ENCODE data around the gene KRTAP10-8.
"Not testable (repeated sequence)": the region's sequence is repeated elsewhere in the genome, so short reads cannot be mapped to it uniquely, and the experiment has no call there.

KRTAP10-8 gene

DNA sequence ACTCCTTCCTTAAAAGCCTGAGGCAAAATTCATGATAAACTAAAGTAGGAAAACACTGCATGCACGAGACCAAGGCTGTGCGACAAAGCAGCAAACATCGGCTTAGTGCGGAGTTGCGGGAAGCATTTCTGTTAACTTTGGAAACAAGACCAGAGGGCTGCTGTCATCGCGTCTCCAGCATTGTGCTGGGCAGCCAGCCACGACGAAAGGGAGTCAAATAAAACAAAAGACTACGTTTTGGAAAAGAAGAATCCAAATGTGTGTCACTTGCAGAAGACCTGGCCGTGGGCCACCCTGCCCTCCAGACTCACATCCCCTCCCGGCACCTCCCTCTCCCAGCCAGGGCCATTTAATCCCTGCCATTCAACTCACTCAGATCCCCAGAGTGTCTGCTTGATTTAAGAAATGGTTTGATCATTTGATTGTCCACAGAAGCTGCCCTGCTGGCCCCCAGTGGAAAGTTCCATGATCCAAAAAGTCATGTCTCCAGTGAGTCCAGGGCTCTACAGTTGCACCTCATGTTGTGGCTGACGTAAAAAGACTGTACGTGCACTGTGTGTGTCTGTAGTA, 31.9 kb downstream of the KRTAP10-8 start:
- no peak for DNase-seq (ENCODE audit: low read depth in 2 of 3, low spot score in 1 of 3)

DNA sequence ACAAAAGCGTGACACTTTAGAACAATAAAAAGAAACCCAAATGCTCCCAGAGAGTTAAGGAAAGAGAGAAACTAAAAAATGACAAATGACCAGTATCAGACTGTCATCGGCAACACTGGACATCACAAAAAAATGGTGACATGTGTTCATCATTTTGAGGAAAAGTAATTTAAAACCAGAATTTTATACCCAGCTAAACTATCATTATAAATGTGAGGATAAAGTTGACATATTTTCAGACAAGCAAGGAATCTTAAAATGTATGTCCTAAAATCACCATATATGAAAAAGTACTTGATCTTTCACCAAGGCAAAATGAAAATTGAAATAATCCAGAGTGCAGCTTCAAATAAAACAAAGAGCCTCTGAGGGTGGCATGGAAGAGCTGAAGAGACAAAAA, 33.0 kb downstream of the KRTAP10-8 start:
- no peak for DNase-seq (ENCODE audit: low read depth in 2 of 3, low spot score in 1 of 3)

DNA sequence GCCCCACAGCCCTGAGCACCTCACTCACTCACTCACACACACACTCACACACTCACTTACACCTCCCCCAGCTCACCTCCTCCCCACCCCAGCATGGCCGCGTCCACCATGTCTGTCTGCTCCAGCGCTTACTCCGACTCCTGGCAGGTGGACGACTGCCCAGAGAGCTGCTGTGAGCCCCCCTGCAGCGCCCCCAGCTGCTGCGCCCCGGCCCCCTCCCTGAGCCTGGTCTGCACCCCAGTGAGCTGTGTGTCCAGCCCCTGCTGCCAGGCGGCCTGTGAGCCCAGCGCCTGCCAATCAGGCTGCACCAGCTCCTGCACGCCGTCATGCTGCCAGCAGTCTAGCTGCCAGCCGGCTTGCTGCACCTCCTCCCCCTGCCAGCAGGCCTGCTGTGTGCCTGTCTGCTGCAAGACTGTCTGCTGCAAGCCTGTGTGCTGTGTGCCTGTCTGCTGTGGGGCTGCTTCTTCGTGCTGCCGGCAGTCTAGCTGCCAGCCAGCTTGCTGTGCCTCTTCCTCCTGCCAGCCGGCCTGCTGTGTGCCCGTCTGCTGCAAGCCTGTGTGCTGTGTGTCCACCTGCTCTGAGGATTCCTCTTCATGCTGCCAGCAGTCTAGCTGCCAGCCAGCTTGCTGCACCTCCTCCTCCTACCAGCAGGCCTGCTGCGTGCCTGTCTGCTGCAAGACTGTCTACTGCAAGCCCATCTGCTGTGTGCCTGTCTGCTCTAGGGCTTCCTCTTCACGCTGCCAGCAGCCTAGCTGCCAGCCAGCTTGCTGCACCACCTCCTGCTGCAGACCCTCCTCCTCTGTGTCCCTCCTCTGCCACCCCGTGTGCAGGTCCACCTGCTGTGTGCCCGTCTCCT, 34.7 kb downstream of the KRTAP10-8 start, which contains the start of gene KRTAP10-11:
Gene KRTAP10-11, plus strand, starts transcription at position 49 of the 856 bp plus-strand sequence. Its CDS starts 45 bp downstream, at position 94.
- DNase-seq (ENCODE audit: low read depth in 2 of 3, low spot score in 1 of 3) = not testable (repeated sequence)

DNA sequence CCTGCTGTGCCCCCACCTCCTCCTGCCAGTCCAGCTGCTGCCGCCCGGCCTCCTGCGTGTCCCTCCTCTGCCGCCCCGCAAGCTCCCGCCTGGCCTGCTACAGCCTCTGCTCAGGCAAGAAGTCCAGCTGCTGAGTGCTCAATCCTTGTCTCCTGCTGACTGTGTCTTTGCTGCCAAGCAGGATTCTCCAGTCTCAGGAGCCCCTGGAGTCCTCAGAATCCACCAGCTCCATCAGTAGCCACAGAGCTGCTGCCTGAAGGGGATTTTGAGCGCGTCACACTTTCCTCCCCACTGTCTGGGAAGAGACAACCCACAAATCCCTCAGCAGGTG, 35.3 kb downstream of the KRTAP10-8 start:
- no peak for DNase-seq (ENCODE audit: low read depth in 2 of 3, low spot score in 1 of 3)

DNA sequence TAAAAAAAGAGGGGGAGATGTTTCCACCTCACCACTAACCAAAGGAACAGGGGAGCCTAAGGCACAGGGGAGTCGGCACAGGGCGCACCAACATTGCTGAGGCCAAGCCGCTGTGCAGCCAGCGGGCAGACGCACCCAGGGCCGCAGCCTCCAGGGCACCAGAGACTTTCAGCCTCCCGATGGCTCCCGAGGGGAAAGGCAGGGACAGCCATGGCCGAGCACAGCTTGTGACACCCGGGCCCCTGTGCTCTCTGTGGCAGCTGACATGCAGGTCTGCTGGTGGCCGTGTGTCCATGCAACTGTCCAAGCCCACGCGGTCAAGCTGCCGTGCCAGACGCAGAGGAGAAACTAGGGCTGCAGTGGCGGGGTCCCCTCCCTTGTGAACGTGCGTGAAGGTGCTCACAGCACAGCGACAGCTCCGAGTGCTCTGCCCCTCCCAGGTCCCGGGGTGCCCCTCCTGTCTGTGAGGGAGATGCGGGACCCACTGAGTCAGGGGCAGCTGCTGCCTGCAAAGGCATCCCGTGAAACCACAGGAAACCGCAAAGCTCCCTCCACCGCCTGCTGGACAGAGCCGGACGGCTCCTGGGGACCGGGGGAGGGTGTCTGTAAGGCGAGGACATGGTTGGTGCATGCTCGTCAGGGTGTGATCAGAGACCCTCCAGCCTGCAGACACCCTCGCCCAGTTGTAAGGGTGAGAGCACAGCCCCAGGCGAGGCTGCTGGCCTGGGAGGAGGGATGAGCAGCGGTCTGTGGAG, 36.9 kb downstream of the KRTAP10-8 start:
- DNase-seq (ENCODE audit: low read depth in 2 of 3, low spot score in 1 of 3) = no peak

DNA sequence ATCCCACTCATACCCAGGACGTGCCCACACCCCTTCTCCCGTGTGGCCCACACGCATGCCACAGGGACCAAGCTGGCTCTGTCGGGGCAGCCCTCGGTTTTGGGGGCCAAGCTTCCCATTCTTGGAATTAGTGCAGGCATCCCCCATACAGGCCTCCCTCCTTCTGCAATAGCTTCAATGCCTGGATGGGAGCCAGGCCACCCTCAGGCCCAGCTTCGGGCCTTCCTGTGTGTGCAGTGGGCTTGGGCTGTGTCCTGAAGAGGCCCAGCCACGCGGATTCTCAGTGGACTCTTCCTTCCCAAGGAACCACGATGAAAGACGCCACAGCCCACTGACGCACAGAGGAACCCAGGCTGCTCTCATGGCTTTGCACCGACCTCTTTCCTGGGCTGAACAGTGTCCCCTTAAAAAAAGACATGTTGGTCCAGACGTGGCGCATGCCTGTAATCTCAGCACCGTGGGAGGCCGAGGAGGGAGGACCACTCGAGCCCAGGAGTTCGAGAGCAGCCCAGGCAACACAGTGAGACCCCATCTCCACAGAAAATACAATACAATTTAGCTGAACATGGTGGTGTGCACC, 37.7 kb downstream of the KRTAP10-8 start:
- DNase-seq (ENCODE audit: low read depth in 2 of 3, low spot score in 1 of 3) = no peak

DNA sequence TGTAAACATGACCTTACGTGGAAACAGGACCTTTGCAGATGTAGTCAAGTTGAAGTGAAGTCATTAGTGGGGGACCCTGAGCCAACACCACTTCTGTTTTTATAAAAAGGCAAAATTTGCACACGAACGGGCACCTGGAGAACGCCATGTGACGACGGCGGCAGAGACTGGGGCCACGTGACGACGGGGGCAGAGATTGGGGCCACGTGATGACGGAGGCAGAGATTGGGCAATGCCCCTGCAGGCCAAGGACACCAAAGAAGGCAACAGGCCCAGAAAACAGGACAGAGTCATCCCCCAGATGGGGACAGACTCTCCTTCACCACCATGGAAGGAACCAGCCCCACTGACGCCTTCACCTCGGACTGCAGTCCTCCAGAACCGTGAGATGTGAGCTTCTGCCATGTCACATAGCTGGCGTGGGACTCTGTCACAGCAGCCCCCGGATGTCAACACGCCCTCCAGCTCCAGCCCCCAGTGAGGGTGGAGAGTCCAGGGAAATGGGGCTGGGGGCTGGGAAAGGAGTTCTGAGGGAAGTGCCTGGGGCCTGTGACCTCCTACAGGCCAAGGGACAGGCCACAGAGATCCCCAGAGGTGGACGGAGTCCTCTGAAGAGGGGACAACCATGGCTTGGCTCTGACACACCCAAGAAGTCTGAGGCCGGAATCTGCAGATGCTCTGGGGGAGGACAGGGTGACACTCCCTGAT, 38.5 kb downstream of the KRTAP10-8 start:
- no peak for DNase-seq (ENCODE audit: low read depth in 2 of 3, low spot score in 1 of 3)

DNA sequence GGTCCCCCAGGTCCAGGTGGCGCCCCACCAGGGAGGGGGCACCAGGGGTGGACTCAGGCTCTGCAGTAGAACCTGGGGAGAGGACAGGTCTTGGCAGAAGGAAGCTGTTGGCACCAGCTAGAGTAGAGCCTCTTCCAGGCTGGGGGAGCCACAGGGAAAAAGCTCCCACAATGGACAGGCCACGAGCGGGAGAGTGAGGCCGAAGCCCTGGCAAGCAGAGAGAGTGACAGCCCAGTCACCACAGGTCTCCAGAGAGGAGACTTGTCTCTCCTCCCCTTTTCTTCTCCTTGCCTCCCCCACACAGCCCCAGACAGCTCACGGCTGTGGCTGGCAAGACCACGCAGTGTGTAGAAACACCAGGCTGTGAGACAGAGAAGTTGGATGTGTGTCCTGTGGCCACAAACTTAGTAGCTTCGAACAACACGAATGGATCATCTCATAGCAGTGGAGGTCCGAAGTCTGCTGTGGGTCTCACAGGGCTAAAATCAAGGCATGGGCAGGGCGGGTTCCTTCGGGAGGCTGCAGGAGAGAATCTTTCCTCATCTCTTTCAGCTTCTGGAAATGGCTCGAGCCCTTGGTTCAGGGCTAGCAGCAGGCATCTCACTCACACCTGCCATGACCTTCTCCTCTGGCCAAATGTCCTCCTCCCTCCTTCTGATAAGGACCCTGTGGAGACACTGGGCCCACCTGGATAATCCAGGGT, 39.2 kb downstream of the KRTAP10-8 start:
- DNase-seq (ENCODE audit: low read depth in 2 of 3, low spot score in 1 of 3) = no peak

DNA sequence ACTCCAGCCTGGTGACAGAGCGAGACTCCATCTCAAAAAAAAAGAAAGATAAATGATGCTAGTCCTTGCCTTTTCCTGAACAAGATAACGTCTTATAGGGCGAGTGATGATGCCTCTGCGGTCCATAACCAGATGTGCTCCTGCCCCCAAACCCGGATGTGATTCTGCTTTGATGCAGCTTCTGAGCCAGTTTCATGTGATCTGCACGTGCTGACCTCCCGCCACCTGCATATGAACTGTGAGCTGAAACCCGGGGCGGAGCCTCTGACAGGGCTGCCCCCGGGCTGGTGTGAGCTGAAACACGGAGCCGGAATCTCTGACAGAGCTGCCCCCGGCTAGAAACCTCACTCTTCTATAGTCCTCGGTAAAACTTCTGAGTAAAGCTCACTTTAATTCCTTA, 41.2 kb downstream of the KRTAP10-8 start:
- no peak for DNase-seq (ENCODE audit: low read depth in 2 of 3, low spot score in 1 of 3)

DNA sequence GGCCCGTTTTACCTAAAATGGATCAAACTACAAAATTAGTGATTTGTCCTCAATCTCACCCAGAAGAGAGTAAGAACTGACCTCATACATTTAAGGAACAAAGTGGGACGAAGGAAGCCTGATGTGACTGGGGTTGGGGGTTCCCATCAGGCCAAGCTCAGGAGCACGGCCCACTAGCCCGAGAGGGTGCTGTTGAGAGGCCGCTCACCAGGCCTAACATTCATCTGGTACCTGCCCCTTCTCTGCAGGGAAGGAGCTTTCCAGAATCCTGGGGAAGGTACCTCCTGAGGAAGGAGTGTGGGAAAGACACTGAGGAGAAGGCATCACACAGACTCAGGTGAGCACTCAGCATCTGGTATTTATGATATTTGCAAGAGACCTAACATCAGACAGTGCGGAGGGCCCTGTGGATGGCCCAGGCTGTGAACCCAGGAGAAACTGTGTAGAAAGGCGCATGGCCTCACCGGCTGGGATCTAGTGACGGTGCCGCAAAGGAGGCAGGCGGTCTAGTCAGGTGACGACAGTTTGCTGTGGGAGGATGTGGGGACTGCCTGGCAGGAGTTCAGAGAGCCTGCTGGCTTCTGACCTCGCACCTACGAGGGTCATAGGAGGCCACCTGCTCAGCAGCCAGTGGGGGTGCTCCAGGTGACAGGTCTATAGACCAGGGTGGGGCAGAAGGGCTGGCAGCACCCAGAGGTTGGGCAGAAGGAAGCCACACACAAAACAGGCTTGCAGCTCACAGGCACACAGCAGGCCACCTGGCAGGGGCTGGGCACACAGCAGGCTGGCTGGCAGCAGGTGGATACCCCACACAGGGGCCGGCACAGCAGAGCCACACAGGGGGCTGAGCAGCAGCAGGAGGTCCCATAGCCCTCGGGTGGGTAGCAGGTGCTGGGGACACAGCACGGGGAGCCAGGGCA, 42.0 kb downstream of the KRTAP10-8 start:
- no peak for DNase-seq (ENCODE audit: low read depth in 2 of 3, low spot score in 1 of 3)

DNA sequence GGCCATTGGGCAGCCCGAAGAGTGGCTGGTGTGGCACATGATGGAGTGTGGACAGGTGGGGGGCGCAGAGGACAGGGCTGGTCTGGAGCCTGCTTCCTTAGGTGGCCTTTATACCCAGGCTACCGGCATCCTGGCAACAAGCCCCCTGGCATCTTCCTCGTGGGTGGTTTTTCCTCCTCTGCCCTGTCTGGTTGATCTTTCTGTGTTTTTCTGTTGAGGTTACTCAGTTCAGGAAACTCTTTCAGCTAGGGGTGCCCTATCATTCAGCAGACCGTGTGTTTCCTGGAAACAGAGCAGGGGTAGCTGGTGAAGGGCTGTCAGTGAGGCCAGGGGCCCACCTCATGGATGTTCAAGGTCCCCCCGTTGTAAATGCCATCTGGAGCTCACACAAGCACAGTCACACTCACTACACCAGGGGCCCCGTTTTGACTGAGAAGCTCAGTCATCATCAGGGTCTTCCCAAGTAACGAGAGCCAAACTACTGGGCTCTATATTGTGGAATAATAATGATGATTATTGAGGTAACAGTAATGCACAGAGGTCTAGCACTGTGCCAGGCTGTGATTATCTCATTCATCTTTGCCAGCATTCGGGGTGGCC, 42.8 kb downstream of the KRTAP10-8 start, which contains the start of gene KRTAP12-4:
Gene KRTAP12-4, minus strand, starts transcription at position 84 of the 600 bp plus-strand sequence. Its CDS starts 45 bp downstream, at position 39.
- DNase-seq (ENCODE audit: low read depth in 2 of 3, low spot score in 1 of 3) = no peak

DNA sequence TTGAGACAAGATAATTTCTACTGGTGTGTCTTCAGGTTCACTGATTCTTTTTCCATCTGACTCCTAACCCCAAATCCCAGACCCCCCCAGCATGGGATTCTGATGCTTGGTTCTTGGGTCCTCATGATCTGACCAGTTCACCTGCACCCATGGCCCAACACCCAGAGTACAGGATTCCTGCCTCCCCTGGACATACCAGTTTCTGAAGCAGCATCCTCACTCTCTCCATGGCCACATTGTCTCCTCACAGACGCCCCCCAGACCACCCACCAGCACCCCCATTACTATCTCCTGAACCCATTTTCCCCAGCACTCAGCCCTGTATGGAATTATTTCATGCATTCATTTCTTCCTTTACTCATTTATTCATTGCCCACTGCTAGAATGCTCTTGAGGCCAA, 45.0 kb downstream of the KRTAP10-8 start:
- DNase-seq (ENCODE audit: low read depth in 2 of 3, low spot score in 1 of 3) = no peak

DNA sequence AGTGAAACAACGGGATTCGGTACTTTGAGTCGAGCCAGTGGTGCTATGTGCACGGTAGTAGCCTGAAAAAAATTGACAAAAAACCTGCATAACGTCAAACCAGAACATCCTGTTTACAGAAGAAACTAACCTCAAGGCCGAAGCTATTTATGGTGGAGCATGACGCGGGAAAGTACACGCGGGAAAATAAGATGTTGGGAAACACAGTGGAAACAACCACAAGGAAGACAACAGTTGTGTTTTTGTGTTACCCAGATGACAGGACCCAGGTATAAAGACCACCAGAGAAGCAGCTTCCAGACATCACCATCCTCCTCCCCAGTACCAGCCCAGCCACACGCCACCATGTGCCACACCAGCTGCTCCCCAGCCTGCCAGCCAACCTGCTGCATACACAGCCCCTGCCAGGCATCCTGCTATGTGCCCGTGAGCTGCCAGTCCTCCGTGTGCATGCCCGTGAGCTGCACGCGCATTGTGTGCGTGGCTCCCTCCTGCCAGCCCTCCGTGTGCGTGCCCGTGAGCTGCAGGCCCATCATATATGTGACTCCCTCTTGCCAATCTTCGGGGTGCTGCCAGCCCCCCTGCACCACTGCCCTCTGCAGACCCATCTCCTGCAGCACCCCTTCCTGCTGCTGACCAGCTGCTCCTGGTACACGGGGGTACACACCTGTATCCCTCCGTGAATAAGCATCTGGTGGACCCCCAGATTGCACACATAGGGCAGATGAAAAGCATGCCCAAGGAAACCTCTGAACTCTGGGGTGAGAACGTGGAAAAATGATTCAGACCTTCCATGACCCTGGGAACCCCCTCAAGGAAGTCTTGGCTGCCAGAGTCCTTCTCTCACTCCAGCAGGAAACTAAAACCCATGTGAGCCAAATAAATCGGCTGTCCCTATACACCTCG, 46.0 kb downstream of the KRTAP10-8 start, which contains the start of gene KRTAP12-3:
Gene KRTAP12-3, plus strand, starts transcription at position 298 of the 906 bp plus-strand sequence. Its CDS starts 48 bp downstream, at position 346.
- no peak for DNase-seq (ENCODE audit: low read depth in 2 of 3, low spot score in 1 of 3)

DNA sequence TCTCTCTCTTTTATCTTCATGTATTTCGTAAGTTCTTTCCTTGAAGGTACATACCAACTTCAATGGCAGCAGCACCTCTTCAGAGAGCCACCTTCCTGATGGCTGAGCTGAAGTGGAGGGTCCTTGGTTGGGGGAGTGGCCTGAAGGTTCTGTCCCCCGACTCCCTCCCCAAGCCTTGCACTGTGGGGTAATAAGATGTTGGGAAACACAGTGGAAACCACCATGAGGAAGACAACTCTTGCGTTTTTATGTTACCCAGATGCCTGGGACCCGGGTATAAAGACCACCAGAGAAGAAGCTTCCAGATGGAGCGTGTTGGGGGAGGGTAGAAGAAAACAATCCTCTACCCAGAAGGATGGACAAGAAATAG, 46.6 kb downstream of the KRTAP10-8 start:
- DNase-seq (ENCODE audit: low read depth in 2 of 3, low spot score in 1 of 3) = no peak

DNA sequence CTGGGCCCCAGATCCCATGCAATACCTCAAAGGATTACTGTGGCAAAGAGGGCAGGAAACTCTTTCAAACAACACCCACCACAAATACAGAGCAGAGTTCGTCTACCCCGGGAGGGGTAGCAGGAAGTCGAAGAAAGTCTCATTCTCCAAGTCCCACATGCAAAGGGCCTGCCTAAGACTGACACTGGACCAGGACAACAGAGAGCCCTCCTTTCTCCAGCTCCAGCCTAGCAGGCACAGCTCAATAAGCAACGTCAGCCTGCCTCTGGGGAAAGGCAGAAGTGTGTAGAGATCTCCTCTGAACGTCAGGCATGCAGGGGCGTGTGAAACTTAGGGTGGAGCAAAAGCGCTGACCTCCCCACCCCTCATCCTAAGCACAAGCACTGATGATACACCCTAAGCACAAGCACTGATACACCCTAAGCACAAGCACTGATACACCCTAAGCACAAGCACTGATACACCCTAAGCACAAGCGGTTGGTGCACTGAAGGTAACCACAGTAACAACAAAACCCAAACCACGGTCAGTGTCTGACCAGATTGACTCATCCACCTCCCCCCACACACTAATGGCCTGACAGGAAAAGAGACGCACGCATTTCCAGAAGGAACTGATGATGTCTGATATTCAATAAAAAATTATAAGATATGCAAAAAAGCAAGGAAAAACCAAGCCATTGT, 47.2 kb downstream of the KRTAP10-8 start:
- no peak for DNase-seq (ENCODE audit: low read depth in 2 of 3, low spot score in 1 of 3)

DNA sequence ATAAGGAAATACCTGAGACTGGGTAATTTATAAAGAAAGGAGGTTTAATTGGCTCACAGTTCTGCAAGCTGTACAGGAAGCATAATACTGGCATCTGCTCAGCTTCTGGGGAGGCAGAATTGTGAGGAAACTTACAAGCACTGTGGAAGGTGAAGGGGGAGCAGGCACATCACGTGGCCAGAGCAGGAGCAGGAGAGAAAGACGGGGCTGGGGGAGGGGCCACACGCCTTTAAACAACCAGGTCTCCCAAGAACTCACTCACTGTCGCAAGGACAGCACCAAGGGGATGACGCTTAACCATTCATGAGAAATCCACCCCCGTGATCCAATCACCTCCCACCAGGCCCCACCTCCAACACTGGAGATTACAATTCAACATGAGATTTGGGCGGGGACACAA, 49.7 kb downstream of the KRTAP10-8 start:
- not testable (repeated sequence) for DNase-seq (ENCODE audit: low read depth in 2 of 3, low spot score in 1 of 3)
